ENCODE data around the gene TRAF3.
"Not testable (repeated sequence)": the region's sequence is repeated elsewhere in the genome, so short reads cannot be mapped to it uniquely, and the experiment has no call there.

The TRAF3 gene

DNA sequence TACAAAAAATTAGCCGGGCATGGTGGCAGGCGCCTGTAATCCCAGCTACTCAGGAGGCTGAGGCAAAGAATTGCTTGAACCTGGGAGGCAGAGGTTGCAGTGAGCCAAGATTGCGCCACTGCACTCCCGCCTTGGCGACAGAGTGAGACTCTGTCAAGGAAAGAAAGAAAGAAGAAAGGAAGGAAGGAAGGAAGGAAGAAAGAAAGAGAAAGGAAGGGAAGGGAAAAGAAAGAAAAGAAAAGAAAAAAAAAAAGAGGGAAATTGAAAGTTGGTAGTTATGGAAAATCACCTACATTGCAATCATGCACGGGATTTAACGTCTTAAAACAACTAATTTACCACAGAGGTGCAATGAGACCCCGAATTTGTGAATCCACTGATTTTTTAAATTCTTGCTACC is 11.5 kb upstream of the TRAF3 start:
- not testable (repeated sequence) for H3K9me3 ChIP-seq (ENCODE audit: control insufficient read depth in 5 of 5, low read length in 5 of 5); H3K27ac ChIP-seq (ENCODE audit: low read depth, low read length); H3K9ac ChIP-seq (ENCODE audit: low read length in 5 of 5); H3K36me3 ChIP-seq (ENCODE audit: control insufficient read depth in 5 of 5, insufficient read depth in 5 of 5, low read length in 5 of 5); H3K4me3 ChIP-seq (ENCODE audit: low read depth in 1 of 5, low read length in 5 of 5)
- Histone ChIP-seq H3K27me3 (ENCODE audit: control insufficient read depth in 5 of 5, insufficient read depth in 4 of 5, low read length in 5 of 5) (peaks cover 6 to 19% (median 9%) of the 10 kb centered on the region in 5 donors), H3K4me1 (ENCODE audit: control insufficient read depth in 5 of 5, insufficient read depth in 5 of 5, low read length in 5 of 5) (peaks cover 0 to 18% (median 4%) of the 10 kb centered on the region in 5 donors)

DNA sequence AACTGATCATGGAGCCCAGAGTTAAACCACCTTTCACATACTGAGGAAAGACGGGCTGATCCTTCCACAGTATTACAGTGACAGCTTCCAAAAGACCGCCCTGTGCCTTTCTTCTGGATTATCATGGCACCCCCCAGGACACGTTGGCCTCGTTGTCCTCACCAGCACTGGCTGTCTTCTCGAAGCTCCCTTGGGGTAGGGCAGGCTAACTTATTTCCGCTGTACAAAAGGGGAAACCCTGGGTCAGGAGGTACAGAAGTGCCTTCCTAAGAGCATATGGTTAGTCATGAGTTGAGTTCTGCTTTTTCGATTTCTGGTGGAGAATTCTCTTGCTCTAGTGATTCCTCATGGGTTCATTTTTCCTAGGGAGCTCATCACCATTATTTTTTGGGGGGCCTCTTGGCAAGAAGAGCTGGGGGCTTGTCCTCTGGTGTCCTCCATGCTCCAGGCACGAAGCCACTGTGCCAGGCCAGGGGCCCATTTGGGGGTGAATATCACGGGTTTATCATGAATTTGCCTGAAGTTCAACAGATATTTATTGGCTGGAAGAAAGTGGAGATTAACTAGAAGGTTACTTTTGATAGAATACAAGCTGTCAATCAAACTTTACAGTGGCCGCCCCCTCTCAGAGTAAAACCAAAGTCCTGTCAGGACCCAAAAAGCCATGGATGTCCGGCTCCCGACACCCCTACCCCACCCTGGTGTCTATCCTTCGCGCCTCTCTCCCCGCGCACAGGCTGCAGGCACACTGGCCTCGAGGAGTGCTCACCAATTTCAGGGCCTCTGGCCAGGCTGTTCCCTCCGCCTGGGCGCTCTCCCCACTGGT is 8.8 kb upstream of the TRAF3 start:
- Histone ChIP-seq H3K9me3 (ENCODE audit: control insufficient read depth in 5 of 5, low read length in 5 of 5) (no peaks in the 10 kb centered on the region), H3K4me3 (ENCODE audit: low read depth in 1 of 5, low read length in 5 of 5) (no peak overlapping the region), H3K4me1 (ENCODE audit: control insufficient read depth in 5 of 5, insufficient read depth in 5 of 5, low read length in 5 of 5) (peaks cover 0 to 14% (median 4%) of the 10 kb centered on the region in 5 donors), H3K36me3 (ENCODE audit: control insufficient read depth in 5 of 5, insufficient read depth in 5 of 5, low read length in 5 of 5) (no peaks in the 10 kb centered on the region), H3K27ac (ENCODE audit: low read depth, low read length) (no peak overlapping the region), H3K9ac (ENCODE audit: low read length in 5 of 5) (no peak overlapping the region), H3K27me3 (ENCODE audit: control insufficient read depth in 5 of 5, insufficient read depth in 4 of 5, low read length in 5 of 5) (peaks cover 0 to 6% (median 3%) of the 10 kb centered on the region in 5 donors)

DNA sequence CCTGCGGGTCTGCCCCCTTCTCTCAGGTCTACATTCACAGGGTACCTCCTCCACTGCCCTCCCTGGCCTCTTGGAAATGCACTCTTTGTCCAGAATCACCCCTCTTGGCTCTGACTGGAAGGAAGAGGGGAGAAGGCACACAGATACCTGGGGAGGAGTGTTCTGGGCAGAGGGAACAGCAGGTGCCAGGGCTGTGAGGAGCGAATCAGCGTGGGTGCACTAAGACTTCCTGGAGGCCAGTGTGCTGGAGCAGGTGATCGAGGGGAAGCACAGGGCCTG is 8.3 kb upstream of the TRAF3 start:
- H3K27me3 ChIP-seq (ENCODE audit: control insufficient read depth in 5 of 5, insufficient read depth in 4 of 5, low read length in 5 of 5): peaks cover 0 to 4% (median 3%) of the 10 kb centered on the region in 5 donors
- no peaks in the 10 kb centered on the region for H3K36me3 ChIP-seq (ENCODE audit: control insufficient read depth in 5 of 5, insufficient read depth in 5 of 5, low read length in 5 of 5)
- H3K4me3 ChIP-seq (ENCODE audit: low read depth in 1 of 5, low read length in 5 of 5): no peak overlapping the region
- H3K9ac ChIP-seq (ENCODE audit: low read length in 5 of 5): no peak overlapping the region
- no peak overlapping the region for H3K27ac ChIP-seq (ENCODE audit: low read depth, low read length)
- peaks cover 0 to 12% (median 4%) of the 10 kb centered on the region in 5 donors for H3K4me1 ChIP-seq (ENCODE audit: control insufficient read depth in 5 of 5, insufficient read depth in 5 of 5, low read length in 5 of 5)
- no peaks in the 10 kb centered on the region for H3K9me3 ChIP-seq (ENCODE audit: control insufficient read depth in 5 of 5, low read length in 5 of 5)

DNA sequence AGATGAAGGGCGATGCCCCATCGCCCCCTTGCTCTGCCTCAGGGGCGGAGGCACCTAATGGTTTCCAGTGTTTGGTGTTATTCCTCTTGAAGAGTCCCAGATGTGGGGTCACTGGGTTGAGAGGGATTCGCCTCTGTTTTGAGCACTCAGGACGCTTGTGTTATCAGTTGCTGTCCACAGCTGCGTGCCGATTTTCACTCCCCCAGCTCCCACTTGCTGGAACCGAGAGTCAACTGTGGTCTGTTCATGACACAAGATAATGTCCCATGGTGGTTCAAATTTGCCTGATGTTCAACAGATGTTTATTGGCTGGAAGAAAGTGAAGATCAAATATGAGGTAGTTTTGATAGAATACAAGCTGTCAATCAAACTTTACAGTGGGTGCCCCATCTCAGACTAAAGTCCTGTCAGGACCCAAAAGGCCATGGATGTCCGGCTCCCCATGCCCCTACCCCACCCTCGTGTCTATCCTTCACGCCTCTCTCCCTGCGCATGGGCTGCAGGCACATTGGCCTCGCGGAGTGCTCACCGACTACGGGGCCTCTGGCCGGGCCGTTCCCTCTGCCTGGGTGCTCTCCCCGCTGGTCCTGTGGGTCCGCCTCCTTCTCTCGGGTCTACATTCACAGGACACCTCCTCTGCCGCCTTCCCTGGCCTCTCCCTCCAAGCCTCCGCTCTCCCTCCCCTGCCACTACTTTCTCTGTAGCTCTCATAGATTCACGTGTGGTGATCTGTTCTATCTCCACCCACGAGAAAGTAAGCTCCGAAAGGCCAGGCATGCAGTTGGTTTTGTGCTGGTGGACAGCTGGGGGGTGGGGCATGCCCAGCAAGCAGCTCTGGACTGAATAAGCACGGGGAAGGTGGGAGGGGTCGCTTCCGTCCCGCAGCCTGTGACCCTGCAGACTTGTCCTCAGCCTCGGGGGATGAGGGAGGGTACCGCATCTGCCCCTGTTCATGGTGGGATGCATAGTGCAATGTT is 6.8 kb upstream of the TRAF3 start:
- no peak overlapping the region for H3K27ac ChIP-seq (ENCODE audit: low read depth, low read length)
- peaks cover 0 to 11% (median 8%) of the 10 kb centered on the region in 5 donors for H3K4me1 ChIP-seq (ENCODE audit: control insufficient read depth in 5 of 5, insufficient read depth in 5 of 5, low read length in 5 of 5)
- no peaks in the 10 kb centered on the region for H3K36me3 ChIP-seq (ENCODE audit: control insufficient read depth in 5 of 5, insufficient read depth in 5 of 5, low read length in 5 of 5)
- no peak overlapping the region for H3K4me3 ChIP-seq (ENCODE audit: low read depth in 1 of 5, low read length in 5 of 5)
- peaks cover 0 to 4% (median 3%) of the 10 kb centered on the region in 5 donors for H3K27me3 ChIP-seq (ENCODE audit: control insufficient read depth in 5 of 5, insufficient read depth in 4 of 5, low read length in 5 of 5)
- no peak overlapping the region for H3K9ac ChIP-seq (ENCODE audit: low read length in 5 of 5)
- H3K9me3 ChIP-seq (ENCODE audit: control insufficient read depth in 5 of 5, low read length in 5 of 5): no peaks in the 10 kb centered on the region

DNA sequence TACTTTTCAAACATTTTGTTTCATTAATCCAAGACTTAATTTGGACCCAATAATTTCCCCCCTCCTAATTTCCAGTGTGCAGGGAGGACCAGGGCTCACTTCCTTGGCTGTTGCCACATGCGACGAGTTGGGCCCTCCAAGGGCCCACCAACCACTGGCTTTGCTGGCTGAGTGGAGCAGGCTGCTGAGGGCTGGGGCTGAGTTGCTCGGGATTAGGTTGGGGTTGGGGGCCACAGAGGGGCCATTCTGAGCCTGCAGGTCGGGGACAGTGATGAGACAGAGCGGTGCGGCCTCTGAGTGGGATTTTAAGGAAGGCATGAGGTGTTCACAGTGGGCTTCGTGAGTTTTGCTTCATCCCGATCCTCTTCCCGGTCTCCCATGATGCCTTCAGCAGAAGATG is 6.1 kb upstream of the TRAF3 start:
- Histone ChIP-seq H3K9me3 (ENCODE audit: control insufficient read depth in 5 of 5, low read length in 5 of 5) (no peaks in the 10 kb centered on the region), H3K4me1 (ENCODE audit: control insufficient read depth in 5 of 5, insufficient read depth in 5 of 5, low read length in 5 of 5) (peaks cover 0 to 11% (median 8%) of the 10 kb centered on the region in 5 donors), H3K27ac (ENCODE audit: low read depth, low read length) (no peak overlapping the region), H3K27me3 (ENCODE audit: control insufficient read depth in 5 of 5, insufficient read depth in 4 of 5, low read length in 5 of 5) (peaks cover 0 to 4% (median 3%) of the 10 kb centered on the region in 5 donors), H3K36me3 (ENCODE audit: control insufficient read depth in 5 of 5, insufficient read depth in 5 of 5, low read length in 5 of 5) (no peaks in the 10 kb centered on the region), H3K4me3 (ENCODE audit: low read depth in 1 of 5, low read length in 5 of 5) (no peak overlapping the region), H3K9ac (ENCODE audit: low read length in 5 of 5) (no peak overlapping the region)

DNA sequence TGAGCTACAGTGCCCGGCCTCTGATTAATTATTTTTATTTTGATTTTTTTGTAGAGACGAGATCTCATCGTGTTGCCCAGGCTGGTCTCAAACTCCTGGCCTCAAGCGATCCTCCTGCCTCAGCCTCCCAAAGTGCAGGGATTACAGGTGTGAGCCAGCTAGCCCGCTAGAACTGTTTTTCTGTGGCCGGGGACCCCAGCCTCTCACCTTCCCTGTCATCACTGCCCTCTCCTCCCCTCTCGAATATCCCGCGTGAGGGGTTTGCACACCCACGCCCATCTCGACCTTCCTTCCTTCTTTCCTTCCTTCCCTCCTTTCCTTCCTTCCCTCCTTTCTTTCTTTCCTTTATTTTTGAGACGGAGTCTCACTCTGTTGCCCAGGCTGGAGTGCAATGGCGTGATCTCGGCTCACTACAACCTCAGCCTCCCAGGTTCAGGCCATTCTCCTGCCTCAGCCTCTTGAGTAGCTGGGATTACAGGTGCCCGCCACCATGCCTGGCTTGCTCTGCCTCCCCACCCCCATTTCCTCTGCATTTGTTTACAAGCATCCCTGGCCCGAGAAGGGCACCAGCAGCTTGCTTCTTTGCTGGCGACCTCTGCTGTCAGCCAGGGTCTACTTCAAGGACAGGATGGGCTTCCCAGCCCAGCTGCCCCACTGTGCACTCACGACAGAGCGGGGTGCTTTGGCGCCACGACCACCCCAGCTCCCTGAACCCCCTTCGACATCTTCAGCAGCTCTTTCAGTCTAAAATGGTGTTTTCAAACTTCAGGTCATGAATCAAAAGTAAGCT is 4.3 kb upstream of the TRAF3 start:
- peaks cover 0 to 18% (median 10%) of the 10 kb centered on the region in 5 donors for H3K4me1 ChIP-seq (ENCODE audit: control insufficient read depth in 5 of 5, insufficient read depth in 5 of 5, low read length in 5 of 5)
- H3K9me3 ChIP-seq (ENCODE audit: control insufficient read depth in 5 of 5, low read length in 5 of 5): no peaks in the 10 kb centered on the region

DNA sequence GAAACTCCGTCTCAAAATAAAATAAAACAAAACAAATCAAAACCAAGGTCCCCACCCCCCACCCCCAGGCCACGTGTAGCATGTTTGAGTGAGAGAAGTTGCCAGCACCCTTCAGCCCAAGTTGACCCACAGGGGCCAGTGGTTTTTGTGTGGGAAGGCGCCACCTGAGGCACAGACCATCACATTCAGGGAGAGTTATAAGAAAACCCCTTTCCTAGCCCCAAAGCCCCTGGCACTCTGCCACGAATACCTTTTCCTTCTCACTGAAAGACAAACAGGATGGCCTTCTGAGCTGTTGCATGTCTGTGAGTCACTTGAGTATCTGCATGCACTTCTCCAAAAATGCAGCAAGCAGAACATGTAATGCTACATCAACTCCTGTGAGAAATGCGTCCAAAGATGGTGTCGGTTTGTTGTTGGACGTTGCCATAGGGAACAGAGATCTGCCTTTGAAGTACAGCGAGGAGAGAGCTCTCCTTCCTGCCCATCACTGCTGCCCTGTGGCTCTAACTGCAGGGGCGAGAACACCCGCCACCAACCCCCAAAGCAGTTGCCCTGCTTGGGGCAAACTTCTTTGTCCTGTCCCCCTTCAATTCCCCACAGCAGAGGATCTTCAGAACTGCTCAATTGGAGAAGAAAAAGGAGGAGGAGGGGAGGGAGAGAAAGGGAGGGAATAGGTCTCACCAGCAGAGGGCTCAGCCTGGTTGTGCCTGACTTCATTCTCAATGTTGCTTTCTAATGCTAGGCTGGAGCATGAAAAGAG is 2.7 kb upstream of the TRAF3 start:
- H3K9ac ChIP-seq (ENCODE audit: low read length in 5 of 5): no peak overlapping the region
- H3K36me3 ChIP-seq (ENCODE audit: control insufficient read depth in 5 of 5, insufficient read depth in 5 of 5, low read length in 5 of 5): no peaks in the 10 kb centered on the region
- H3K27ac ChIP-seq (ENCODE audit: low read depth, low read length): no peak overlapping the region
- H3K9me3 ChIP-seq (ENCODE audit: control insufficient read depth in 5 of 5, low read length in 5 of 5): no peaks in the 10 kb centered on the region
- peaks cover 0 to 4% (median 3%) of the 10 kb centered on the region in 5 donors for H3K27me3 ChIP-seq (ENCODE audit: control insufficient read depth in 5 of 5, insufficient read depth in 4 of 5, low read length in 5 of 5)
- H3K4me1 ChIP-seq (ENCODE audit: control insufficient read depth in 5 of 5, insufficient read depth in 5 of 5, low read length in 5 of 5): peaks cover 0 to 27% (median 19%) of the 10 kb centered on the region in 5 donors
- peak overlapping the region in 1 of 5 donors; percentile 11 for H3K4me3 ChIP-seq (ENCODE audit: low read depth in 1 of 5, low read length in 5 of 5)

More for the DNA sequence above, 4.3 kb upstream of the TRAF3 start:
- Histone ChIP-seq H3K4me3 (ENCODE audit: low read depth in 1 of 5, low read length in 5 of 5) (no peak overlapping the region), H3K27me3 (ENCODE audit: control insufficient read depth in 5 of 5, insufficient read depth in 4 of 5, low read length in 5 of 5) (peaks cover 0 to 4% (median 3%) of the 10 kb centered on the region in 5 donors), H3K36me3 (ENCODE audit: control insufficient read depth in 5 of 5, insufficient read depth in 5 of 5, low read length in 5 of 5) (no peaks in the 10 kb centered on the region), H3K27ac (ENCODE audit: low read depth, low read length) (no peak overlapping the region), H3K9ac (ENCODE audit: low read length in 5 of 5) (no peak overlapping the region)

DNA sequence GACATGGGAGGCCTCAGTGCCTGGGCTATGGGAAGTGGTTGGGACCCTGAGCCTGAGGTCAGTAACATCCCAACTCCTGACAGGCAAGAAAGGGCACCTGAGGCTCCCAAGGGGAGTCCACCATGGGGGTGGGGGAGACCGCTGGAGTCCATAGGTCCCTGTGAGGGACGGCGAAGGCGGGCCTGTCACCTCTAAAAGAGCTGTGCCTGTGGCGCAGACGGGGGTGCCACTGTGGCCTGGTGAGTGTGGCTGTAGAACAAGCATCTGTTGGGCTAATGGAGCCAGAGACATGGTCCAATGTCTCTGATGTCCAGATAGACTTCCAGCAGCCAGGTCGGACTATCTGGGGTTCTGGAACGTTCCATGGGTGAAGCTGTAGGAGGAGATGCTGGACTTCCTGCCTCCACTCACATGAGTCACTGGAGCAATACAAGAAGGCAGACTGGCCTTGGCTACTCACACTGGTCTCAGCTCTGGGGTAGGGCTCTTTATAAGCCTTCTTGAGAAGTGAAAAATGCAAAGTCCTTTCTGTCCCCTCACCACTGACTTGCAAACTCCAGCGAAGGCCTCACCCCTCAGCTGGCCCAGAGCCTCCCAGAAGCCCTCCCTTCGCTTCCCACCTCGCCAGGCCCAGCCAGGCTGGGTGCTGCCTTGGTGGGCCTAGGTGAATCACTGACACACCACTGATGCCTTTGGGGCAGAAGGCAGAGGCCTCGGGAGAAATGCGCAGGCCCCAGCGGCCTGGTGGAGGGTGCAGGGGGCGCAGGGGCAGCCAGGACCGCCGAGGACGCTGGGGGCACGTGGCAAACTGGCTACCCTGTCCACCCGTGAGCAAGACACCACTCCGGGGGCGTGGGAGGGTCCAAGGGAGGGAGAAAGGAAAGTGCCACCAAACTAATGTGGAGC is 1.1 kb upstream of the TRAF3 start:
- Histone ChIP-seq H3K9me3 (ENCODE audit: control insufficient read depth in 5 of 5, low read length in 5 of 5) (no peaks in the 10 kb centered on the region), H3K36me3 (ENCODE audit: control insufficient read depth in 5 of 5, insufficient read depth in 5 of 5, low read length in 5 of 5) (no peaks in the 10 kb centered on the region), H3K9ac (ENCODE audit: low read length in 5 of 5) (peak overlapping the region in 4 of 5 donors; percentile 14 to 68 (median 43)), H3K4me3 (ENCODE audit: low read depth in 1 of 5, low read length in 5 of 5) (peak overlapping the region in 2 of 5 donors; percentile 50 to 64), H3K4me1 (ENCODE audit: control insufficient read depth in 5 of 5, insufficient read depth in 5 of 5, low read length in 5 of 5) (peaks cover 0 to 31% (median 20%) of the 10 kb centered on the region in 5 donors), H3K27ac (ENCODE audit: low read depth, low read length) (peak overlapping the region; percentile 89), H3K27me3 (ENCODE audit: control insufficient read depth in 5 of 5, insufficient read depth in 4 of 5, low read length in 5 of 5) (no peaks in the 10 kb centered on the region)

All from subcutaneous abdominal adipose tissue (tissue), 5 donors.